Measurements from ENCODE around the gene FAM32A.

The FAM32A gene

GRCh38 chr19:16226878-16227836 is 41.9 kb downstream of the FAM32A start:
- DNase-seq, result no peak

GRCh38 chr19:16227837-16228636 is 42.8 kb downstream of the FAM32A start:
- no peak for DNase-seq

- DNase-seq, result no peak
These were observed 43.6 kb downstream of the FAM32A start for GRCh38 chr19:16228637-16229321.

- DNase-seq, result no peak
These were observed 44.1 kb downstream of the FAM32A start for GRCh38 chr19:16229322-16229641.

GRCh38 chr19:16232127-16232526 is 46.9 kb downstream of the FAM32A start:
- DNase-seq, result no peak

GRCh38 chr19:16232568-16232967 is 47.4 kb downstream of the FAM32A start:
- no peak for DNase-seq

- DNase-seq, result no peak
These were observed 48.0 kb downstream of the FAM32A start for GRCh38 chr19:16233081-16233776.

- DNase-seq, result no peak
These were observed 48.8 kb downstream of the FAM32A start for GRCh38 chr19:16233836-16234551.

- no peak for DNase-seq
These were observed 49.6 kb downstream of the FAM32A start for GRCh38 chr19:16234552-16235445.

GRCh38 chr19:16235811-16236652 is 50.8 kb downstream of the FAM32A start:
- no peak for DNase-seq

Data from 8988T (cell line).